ENCODE data around the gene TMEM38B. TPM values are rescaled to one million over a fixed set of nuclear protein-coding genes. Genes with fewer than 3 reads are reported as not detected.
A peak's percentile ranks its signal among the peaks of the same experiment; 100 is the strongest.

The TMEM38B gene
- 25.4 and 27.1 TPM in 2 replicates for total RNA-seq (2014; rRNA removed; shearing (Covaris generic))

DNA sequence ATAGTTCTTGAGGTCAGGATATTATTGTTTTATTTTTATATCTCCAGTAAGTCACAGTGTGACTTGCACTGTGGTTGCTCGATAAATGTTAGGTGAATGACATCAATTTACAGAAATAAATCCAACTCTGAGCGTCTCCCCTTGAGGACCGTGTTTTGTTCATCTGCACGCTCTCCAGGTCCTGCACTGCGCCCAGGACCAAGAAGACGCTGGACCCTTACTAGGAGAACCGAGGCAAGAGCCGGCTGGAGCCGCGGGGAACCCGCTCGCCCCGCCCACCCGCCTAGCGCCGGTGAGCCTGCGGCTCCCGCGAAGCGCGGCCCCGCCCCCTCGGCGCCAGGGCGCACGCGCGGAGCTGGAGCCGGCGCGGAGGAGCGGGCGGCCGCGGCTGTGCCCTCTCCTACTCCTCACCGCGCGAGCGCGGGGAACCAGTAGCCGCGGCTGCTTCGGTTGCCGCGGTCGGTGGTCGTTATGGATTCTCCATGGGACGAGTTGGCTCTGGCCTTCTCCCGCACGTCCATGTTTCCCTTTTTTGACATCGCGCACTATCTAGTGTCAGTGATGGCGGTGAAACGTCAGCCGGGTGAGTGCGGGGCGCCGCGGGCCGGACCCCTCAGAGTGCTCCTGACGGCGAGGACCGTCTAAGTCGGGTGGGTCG is at the start of gene TMEM38B:
Gene TMEM38B, plus strand, starts transcription at position 352 of the 658 bp plus-strand sequence. Its CDS starts 120 bp downstream, at position 472.
- Histone ChIP-seq H3K27me3 (no peaks in the 10 kb centered on the region), H3K36me3 (no peaks in the 10 kb centered on the region), H3K27ac (0 out of 2 replicates have a peak within 1 kb of the TSS, but pooled peaks have one; percentile 6), H3K9me3 (replicated peaks) (no peaks in the 10 kb centered on the region), H3K4me1 (peaks cover 4% of the 10 kb centered on the region), H3K4me3 (peak within 1 kb of the TSS; percentile 91)
- DNase-seq, result peak; percentile 76 to 84

DNA sequence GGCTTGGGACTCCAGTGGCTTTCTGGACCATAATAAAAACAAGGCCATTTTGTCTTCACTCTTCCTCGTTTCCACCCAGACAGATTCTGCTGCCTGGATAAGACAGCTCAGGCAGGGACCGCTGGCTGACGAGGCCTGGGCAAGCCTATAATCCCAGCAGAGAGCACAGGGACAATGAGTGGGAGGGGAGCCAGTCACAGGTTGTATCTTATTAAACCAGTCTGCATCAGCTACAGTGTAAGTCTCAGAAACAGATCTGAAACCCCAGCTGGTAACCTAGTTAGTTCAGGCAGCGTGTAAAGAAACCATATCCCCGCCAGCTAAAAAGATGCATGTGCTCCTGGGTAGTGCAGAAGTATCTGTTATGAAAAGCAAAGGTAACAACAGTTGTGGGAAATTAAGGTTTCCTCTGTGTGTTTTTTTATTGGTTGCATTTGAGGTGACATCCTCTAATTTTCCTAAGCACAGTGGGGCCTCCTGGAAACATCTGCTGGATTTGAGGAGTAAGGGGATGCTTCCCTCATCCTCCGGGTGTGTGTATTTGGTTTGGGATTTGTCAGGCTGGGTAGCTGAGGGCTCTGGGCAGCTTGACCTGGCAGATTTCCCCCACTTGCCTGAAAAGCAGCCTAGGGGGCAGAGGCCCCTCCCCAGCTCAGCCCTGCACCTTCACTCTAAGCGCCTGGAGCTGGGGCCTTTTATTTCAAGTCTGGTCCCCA is 47.3 kb upstream of the TMEM38B start:
- H3K36me3 ChIP-seq, result no peaks in the 10 kb centered on the region
- peaks cover 5% of the 10 kb centered on the region; the same call in 1 of the 2 replicates for H3K4me1 ChIP-seq
- H3K4me3 ChIP-seq, result no peak overlapping the region
- H3K9me3 ChIP-seq (replicated peaks), result 0 out of 2 replicates have a peak, but pooled peaks cover 6% of the 10 kb centered on the region
- no peak overlapping the region for H3K27ac ChIP-seq
- peak in 1 of 2 experiments; percentile 35 for DNase-seq
- no peaks in the 10 kb centered on the region for H3K27me3 ChIP-seq

DNA sequence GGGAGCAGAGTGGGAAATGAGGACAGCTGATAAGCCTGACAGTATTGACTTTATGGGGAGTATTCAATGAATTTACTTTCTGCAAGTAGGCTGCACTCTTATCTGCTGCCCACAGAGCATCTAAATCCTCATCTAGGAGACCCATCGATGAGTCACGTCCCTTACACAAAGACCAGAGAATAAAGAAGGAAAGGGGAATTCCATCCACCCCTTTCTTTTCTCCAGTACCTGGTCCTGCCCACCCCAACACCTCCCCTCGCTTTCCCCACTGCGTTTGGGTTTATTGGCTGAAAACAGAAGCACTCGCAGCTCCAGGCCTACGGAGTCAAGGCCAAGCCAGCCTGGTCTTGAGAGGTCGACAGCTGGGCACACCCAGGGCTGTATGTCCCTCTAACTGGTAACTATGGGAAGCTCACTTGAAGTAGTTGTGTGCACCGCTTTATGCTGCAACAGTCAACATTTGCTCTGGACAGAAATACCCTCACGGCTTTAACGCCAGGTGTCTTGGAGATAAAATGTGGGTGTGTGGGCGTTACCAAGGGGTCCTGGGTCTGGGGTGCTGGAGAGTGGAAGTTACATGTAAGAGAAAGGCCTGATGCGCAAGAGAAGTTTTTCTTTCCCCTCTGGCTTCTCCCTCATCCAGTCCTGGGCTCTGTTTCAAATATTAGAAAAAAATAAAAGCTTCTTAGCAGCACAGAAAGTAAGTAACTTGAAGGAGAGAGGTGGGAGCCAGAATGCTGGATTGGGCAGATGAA is 46.6 kb upstream of the TMEM38B start:
- Histone ChIP-seq H3K36me3 (no peaks in the 10 kb centered on the region), H3K4me3 (no peak overlapping the region), H3K27ac (no peak overlapping the region), H3K9me3 (replicated peaks) (0 out of 2 replicates have a peak, but pooled peaks cover under 1% of the 10 kb centered on the region), H3K4me1 (peaks cover 5% of the 10 kb centered on the region; the same call in 1 of the 2 replicates), H3K27me3 (no peaks in the 10 kb centered on the region)
- DNase-seq, result peak; percentile 9 to 10

GRCh38 chr9:105651806-105652205 is 42.5 kb upstream of the TMEM38B start:
- H3K27me3 ChIP-seq, result no peaks in the 10 kb centered on the region
- no peak overlapping the region for H3K27ac ChIP-seq
- no peaks in the 10 kb centered on the region for H3K9me3 ChIP-seq (replicated peaks)
- peaks cover 5% of the 10 kb centered on the region; the same call in 1 of the 2 replicates for H3K4me1 ChIP-seq
- no peak for DNase-seq
- no peak overlapping the region for H3K4me3 ChIP-seq
- H3K36me3 ChIP-seq, result no peaks in the 10 kb centered on the region

DNA sequence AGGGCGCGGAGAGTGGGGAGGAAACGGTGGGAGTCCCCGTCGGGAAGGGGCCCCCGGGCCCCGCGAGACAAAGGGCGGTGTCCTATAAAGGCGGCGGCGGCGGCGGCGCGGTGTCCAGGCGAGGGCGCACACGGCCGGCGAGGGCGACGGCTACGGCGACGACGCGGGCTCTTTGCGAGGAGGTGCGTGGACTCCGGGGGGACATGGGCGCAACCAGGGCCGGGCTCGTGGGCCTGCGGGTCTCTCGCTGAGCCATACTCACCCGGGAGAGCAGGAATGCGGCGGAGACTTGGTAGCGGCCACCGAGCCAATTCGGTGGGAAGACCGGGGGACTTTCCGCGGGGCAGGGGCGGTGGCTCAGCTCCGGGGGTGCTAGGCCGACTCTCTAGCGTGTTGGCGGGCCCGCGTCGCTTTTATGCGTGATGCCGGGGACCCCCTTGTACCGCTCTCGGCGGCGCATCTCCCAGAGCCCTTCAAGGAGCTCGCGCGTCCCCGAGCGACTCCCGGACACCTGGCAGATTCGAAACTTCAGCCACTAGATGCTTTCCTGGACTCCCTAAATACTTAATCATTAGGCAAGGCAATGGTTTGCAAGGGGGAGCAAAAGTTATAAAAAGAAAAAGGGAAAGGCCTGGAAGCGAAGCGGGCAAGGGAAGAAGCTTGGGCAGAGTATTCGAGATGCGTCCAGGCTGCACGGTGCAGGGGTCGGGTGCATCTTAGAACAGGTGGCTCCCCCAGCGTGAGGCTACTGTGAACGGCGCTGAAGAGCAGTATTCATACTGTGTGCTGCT is 38.0 kb upstream of the TMEM38B start:
- no peak for DNase-seq
- no peak overlapping the region for H3K27ac ChIP-seq
- no peaks in the 10 kb centered on the region for H3K9me3 ChIP-seq (replicated peaks)
- no peaks in the 10 kb centered on the region for H3K4me1 ChIP-seq
- H3K4me3 ChIP-seq, result peak overlapping the region; percentile 40
- H3K36me3 ChIP-seq, result no peaks in the 10 kb centered on the region
- H3K27me3 ChIP-seq, result no peaks in the 10 kb centered on the region

GRCh38 chr9:105658351-105658750 is 36.0 kb upstream of the TMEM38B start:
- no peak for DNase-seq
- H3K27me3 ChIP-seq, result no peaks in the 10 kb centered on the region
- no peaks in the 10 kb centered on the region for H3K4me1 ChIP-seq
- H3K4me3 ChIP-seq, result no peak overlapping the region
- H3K36me3 ChIP-seq, result no peaks in the 10 kb centered on the region
- no peak overlapping the region for H3K27ac ChIP-seq
- no peaks in the 10 kb centered on the region for H3K9me3 ChIP-seq (replicated peaks)

GRCh38 chr9:105661011-105661410 is 33.3 kb upstream of the TMEM38B start:
- no peak overlapping the region for H3K27ac ChIP-seq
- no peak for DNase-seq
- no peaks in the 10 kb centered on the region; the same call in 1 of the 2 replicates for H3K4me1 ChIP-seq
- H3K27me3 ChIP-seq, result no peaks in the 10 kb centered on the region
- H3K4me3 ChIP-seq, result no peak overlapping the region
- H3K36me3 ChIP-seq, result no peaks in the 10 kb centered on the region
- H3K9me3 ChIP-seq (replicated peaks), result no peaks in the 10 kb centered on the region

- Histone ChIP-seq H3K4me1 (no peaks in the 10 kb centered on the region; the same call in 1 of the 2 replicates), H3K27me3 (peaks cover under 1% of the 10 kb centered on the region; the same call in 1 of the 2 replicates), H3K4me3 (no peak within 1 kb of the TSS), H3K9me3 (replicated peaks) (no peaks in the 10 kb centered on the region), H3K27ac (no peak within 1 kb of the TSS), H3K36me3 (no peaks in the 10 kb centered on the region)
- no peak for DNase-seq
Observed at GRCh38 chr9:105662184-105663104, 31.9 kb upstream of the TMEM38B start, which contains the start of gene TAL2. TSS of gene TAL2 (plus strand) at chr9:105662457. CDS start at chr9:105662497, 40 bp downstream.

DNA sequence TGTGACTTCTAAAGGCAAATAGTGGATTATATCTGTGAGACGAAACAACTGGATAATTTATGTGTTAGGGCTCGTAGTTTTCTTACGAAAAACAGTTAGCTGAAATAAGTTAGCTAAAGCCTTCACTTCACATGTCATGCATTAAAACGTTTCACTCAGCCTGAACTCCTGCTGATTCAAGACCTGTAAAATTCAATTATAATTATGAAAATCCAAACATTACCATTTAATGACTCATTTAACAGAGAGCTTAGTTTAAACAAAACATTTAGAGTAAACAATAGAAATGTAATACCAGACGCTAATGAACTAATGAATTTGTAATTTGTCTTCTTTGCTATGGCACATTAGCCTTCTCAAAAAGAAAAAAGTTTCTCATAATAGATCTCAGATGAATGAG is 30.4 kb upstream of the TMEM38B start:
- no peaks in the 10 kb centered on the region for H3K36me3 ChIP-seq

DNA sequence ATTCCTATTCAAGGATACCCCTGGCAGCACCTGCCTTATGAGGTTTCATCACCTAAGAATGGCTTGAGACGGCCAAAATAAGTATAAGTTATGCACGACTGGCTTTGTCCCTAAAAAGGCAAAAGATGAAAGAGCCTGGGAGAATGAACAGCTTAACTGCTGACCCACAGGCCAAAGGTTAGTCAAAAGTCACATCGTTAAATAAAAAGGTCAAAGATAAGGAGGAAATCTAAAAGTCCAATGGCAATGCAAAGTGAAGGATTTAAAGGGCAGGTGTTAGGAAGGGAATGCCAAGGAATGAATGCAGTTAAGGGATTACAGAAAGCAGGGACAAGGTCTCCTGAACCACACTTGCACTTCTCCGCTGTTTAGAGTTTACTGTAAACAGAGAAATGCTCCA is 26.5 kb upstream of the TMEM38B start:
- Histone ChIP-seq H3K9me3 (replicated peaks) (no peaks in the 10 kb centered on the region), H3K4me1 (no peaks in the 10 kb centered on the region; the same call in 1 of the 2 replicates), H3K4me3 (no peak overlapping the region), H3K27me3 (peaks cover 4% of the 10 kb centered on the region; the same call in 1 of the 2 replicates), H3K27ac (no peak overlapping the region), H3K36me3 (no peaks in the 10 kb centered on the region)
- no peak for DNase-seq

More for the DNA sequence above, 30.4 kb upstream of the TMEM38B start:
- H3K4me1 ChIP-seq, result no peaks in the 10 kb centered on the region; the same call in 1 of the 2 replicates
- no peak overlapping the region for H3K4me3 ChIP-seq
- no peak for DNase-seq
- H3K27ac ChIP-seq, result no peak overlapping the region
- H3K27me3 ChIP-seq, result peaks cover 4% of the 10 kb centered on the region; the same call in 1 of the 2 replicates
- H3K9me3 ChIP-seq (replicated peaks), result no peaks in the 10 kb centered on the region

DNA sequence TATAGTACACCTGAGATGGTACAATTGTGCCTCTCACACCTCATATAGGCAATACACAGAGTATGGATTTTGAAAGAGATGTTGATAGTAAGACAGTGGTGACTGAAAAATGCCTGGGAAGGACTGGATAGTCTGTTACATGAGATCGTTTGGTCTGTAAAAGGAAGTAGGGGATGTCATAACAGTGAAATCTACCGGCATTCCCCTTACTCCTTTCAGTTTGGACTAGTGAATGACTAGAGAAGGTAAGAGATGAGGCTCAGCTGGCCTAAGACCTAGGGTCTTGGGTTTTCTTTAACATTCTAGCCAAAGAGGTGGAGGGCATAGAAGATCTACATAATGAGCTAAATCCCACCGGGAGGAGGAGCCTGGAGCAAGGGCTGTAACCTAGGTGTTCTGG is 24.0 kb upstream of the TMEM38B start:
- Histone ChIP-seq H3K4me3 (no peak overlapping the region), H3K27ac (no peak overlapping the region), H3K36me3 (no peaks in the 10 kb centered on the region), H3K4me1 (no peaks in the 10 kb centered on the region), H3K9me3 (replicated peaks) (no peaks in the 10 kb centered on the region), H3K27me3 (peaks cover 4% of the 10 kb centered on the region; the same call in 1 of the 2 replicates)
- no peak for DNase-seq

- H3K27me3 ChIP-seq, result peaks cover 4% of the 10 kb centered on the region; the same call in 1 of the 2 replicates
- no peak overlapping the region for H3K4me3 ChIP-seq
- H3K27ac ChIP-seq, result no peak overlapping the region
- no peaks in the 10 kb centered on the region for H3K4me1 ChIP-seq
- no peak for DNase-seq
- no peaks in the 10 kb centered on the region for H3K36me3 ChIP-seq
- no peaks in the 10 kb centered on the region for H3K9me3 ChIP-seq (replicated peaks)
Observed at GRCh38 chr9:105670775-105671174, 23.6 kb upstream of the TMEM38B start.

DNA sequence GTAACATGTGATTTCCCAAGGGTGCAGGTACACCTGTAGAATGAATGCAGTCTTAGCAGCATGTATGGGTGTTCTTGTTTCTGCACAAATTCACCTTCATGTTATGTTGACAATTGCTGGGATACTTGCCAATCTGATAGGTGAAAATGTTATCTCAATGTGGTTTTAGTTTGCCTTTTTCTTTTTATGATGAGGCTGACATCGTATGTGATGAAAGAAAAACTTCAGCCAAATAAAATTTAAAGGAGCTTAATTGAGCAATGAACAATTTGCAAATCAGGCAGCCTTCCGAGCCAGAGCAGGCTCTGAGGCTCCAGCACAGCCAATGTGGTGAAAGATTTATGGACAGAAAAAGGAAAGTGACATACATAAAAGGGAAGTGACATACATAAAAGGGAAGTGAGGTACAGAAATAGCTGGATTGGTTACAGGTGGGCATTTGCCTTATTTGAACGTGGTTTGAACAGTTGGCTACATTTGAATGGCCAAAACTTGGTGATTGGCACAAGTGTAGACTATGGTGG is 21.6 kb upstream of the TMEM38B start:
- Histone ChIP-seq H3K27ac (no peak overlapping the region), H3K4me3 (no peak overlapping the region), H3K27me3 (peaks cover under 1% of the 10 kb centered on the region; the same call in 1 of the 2 replicates), H3K9me3 (replicated peaks) (no peaks in the 10 kb centered on the region), H3K36me3 (no peaks in the 10 kb centered on the region), H3K4me1 (no peaks in the 10 kb centered on the region)
- DNase-seq, result no peak
